K562 (cell line): ENCODE results near the gene ESR2. TPM values are rescaled to one million over a fixed set of nuclear protein-coding genes. Genes with fewer than 3 reads are reported as not detected.

Experiments
- ATAC-seq: fragments of 200-7000 bp; cut with Tn5 transposase; 3 replicates; pipeline ENCODE4 v1.9.1; 2020; ENCODE audit warnings: moderate library complexity
- BruUV-seq: library from RNA; stranded (reverse); fragments of 400-500 nt; replicated peaks from 2 replicates; lab custom pipeline; 2021; lab: Mats Ljungman, UMichigan
- CTCF ChIA-PET: fragments of 300-600 bp; formaldehyde crosslinking; extraction: SDS; loops from one replicate; lab custom pipeline; 2021; ENCODE audit warnings: low intra/inter-chr PET ratio; lab: Yijun Ruan, JAX
- POLR2A ChIA-PET: fragments of 300-600, 350-650 bp; sonication (Branson Sonifier 250); formaldehyde crosslinking; extraction: SDS; loops from one replicate; lab custom pipeline; 2021; ENCODE audit warnings: antibody characterized with exemption, inconsistent platforms; lab: Yijun Ruan, JAX
- DNase-seq, 4 experiments: peaks; one replicate each; pipeline versions ENCODE4 v3.0.0 to v3.0.0-alpha.2; 2011 to 2018; ENCODE audit warnings: low spot score in 3 of 4, mixed read lengths in 3 of 4; ENCODE audit errors: extremely low read depth in 1 of 4
- FAIRE-seq: peaks from 2 replicates; lab custom pipeline; 2011; peaks lifted over from hg19 to GRCh38; lab: Jason Lieb, UNC
- H2AFZ ChIP-seq: 2 replicates; pipeline ENCODE4 v1.6.0; 2011; ENCODE audit warnings: low read depth, low read length, control low read depth, inconsistent platforms
- H3K27ac ChIP-seq: fragments of 200-600 bp; 3 replicates; pipeline ENCODE4 v1.8.0; 2011; ENCODE audit warnings: low read depth, mild to moderate bottlenecking, control low read depth, inconsistent platforms, low read length, moderate library complexity, mixed read lengths; ENCODE audit errors: extremely low read depth
- H3K27me3 ChIP-seq, 2 experiments: fragments of 300-600 bp in 1 of 2; 2 replicates in 1 of 2; 3 replicates in 1 of 2; pipeline versions ENCODE4 v1.6.0 to v1.8.0; 2011; ENCODE audit warnings: inconsistent platforms in 2 of 2, low read length in 2 of 2, mild to moderate bottlenecking in 1 of 2, mixed read lengths in 1 of 2, moderate library complexity in 1 of 2; ENCODE audit not compliant: control insufficient read depth in 2 of 2, insufficient read depth in 2 of 2
- H3K36me3 ChIP-seq: fragments of 300-600 bp; 3 replicates; pipeline ENCODE4 v1.8.0; 2011; ENCODE audit warnings: mild to moderate bottlenecking, low read length, inconsistent platforms; ENCODE audit not compliant: control insufficient read depth, insufficient read depth
- H3K4me1 ChIP-seq, 2 experiments: fragments of 200-600 bp in 1 of 2; replicated peaks in 1 of 2; 2 replicates in 1 of 2; 3 replicates in 1 of 2; pipeline versions ENCODE4 v1.5.1 to v1.8.0; 2011; ENCODE audit warnings: inconsistent platforms in 2 of 2, low read length in 2 of 2, mild to moderate bottlenecking in 1 of 2, mixed read lengths in 1 of 2, moderate library complexity in 1 of 2; ENCODE audit not compliant: control insufficient read depth in 2 of 2, insufficient read depth in 2 of 2
- H3K4me2 ChIP-seq: 2 replicates; pipeline ENCODE4 v1.6.1; 2011; ENCODE audit warnings: low read length, control low read depth, inconsistent platforms, mixed read lengths; ENCODE audit not compliant: insufficient read depth
- H3K4me3 ChIP-seq: fragments of 200-600 bp; sonication (generic), shearing (Covaris generic); 2 replicates; pipeline ENCODE4 v1.5.1; 2016; ENCODE audit warnings: control low read depth, inconsistent platforms
- H3K79me2 ChIP-seq: fragments of 200-600 bp; 3 replicates; pipeline ENCODE4 v1.8.0; 2011; ENCODE audit warnings: low read length, inconsistent platforms; ENCODE audit not compliant: control insufficient read depth, insufficient read depth
- H3K9ac ChIP-seq, 2 experiments: 2 replicates each; pipeline versions ENCODE4 v1.6.0 to v1.6.1; 2011; ENCODE audit warnings: low read depth in 2 of 2, low read length in 2 of 2, control low read depth in 1 of 2, inconsistent platforms in 1 of 2, mild to moderate bottlenecking in 1 of 2, mixed read lengths in 1 of 2; ENCODE audit not compliant: insufficient read depth in 1 of 2
- H3K9me1 ChIP-seq: one replicate; pipeline ENCODE4 v1.6.0; 2011; ENCODE audit warnings: inconsistent platforms, mild to moderate bottlenecking, low read length, moderate library complexity; ENCODE audit not compliant: control insufficient read depth, insufficient read depth
- H3K9me3 ChIP-seq: replicated peaks from 2 replicates; pipeline ENCODE4 v1.5.1; 2011; ENCODE audit warnings: low read depth, low read length, inconsistent platforms; ENCODE audit not compliant: control insufficient read depth, insufficient read depth
- H4K20me1 ChIP-seq: replicated peaks from 2 replicates; pipeline ENCODE4 v1.6.1; 2011; ENCODE audit warnings: low read length, inconsistent platforms, mixed read lengths; ENCODE audit not compliant: control insufficient read depth, insufficient read depth
- EP400 ChIP-seq: fragments of 450-650 bp; IDR thresholded peaks from 2 replicates; pipeline ENCODE4 v1.6.1; 2017; ENCODE audit warnings: antibody characterized with exemption, mild to moderate bottlenecking, moderate library complexity
- WGBS: fragments of 100-300 bp; shearing (Covaris generic); methylation state at CpG from one replicate; pipeline ENCODE4 v1.1.6; 2016; ENCODE audit warnings: low coverage, mixed read lengths; ENCODE audit not compliant: insufficient coverage; ENCODE audit errors: missing lambda C conversion rate; 5-methylcytosine and 5-hydroxymethylcytosine counted together
- in situ Hi-C: fragments of 300-500 bp; cut with MboI; formaldehyde crosslinking; loops from 4 replicates; pipeline ENCODE4 v1.15.0; 2018; ENCODE audit warnings: inconsistent platforms, mixed read lengths
- intact Hi-C: fragments of 100-400 bp; cut with micrococcal nuclease; formaldehyde crosslinking; loops from 2 replicates; pipeline ENCODE4 v1.14.2; 2022
- polyA plus RNA-seq, 8 experiments: library from polyadenylated mRNA; depleted of rRNA in 4 of 8; stranded (reverse) in 5 of 8; unstranded in 3 of 8; fragments of >200 nt; fragmentation: Nextera tagmentation in 2 of 8; fragmentation: Illumina TruSeq in 1 of 8; extraction: Ambion mirVana in 2 of 8; extraction: Trizol in 1 of 8; gene quantifications; 2 replicates each; pipeline versions ENCODE4 v1.2.1 to v1.2.3, GENCODE V29; 2011 to 2014; ENCODE audit warnings: inconsistent platforms in 1 of 8, missing spikeins in 1 of 8
- total RNA-seq, 7 experiments: library from RNA; depleted of rRNA in 6 of 7; stranded (reverse); fragments of >200 nt in 6 of 7; fragmentation: Illumina TruSeq in 2 of 7; extraction: Trizol in 2 of 7; gene quantifications; 2 replicates each; pipeline versions ENCODE4 v1.2.1 to v1.2.3, GENCODE V29; 2011 to 2021; ENCODE audit warnings: low replicate concordance in 1 of 7
- TF ChIP-seq, protein P1 (sequence below): fragments of 200-800 bp; sonication (Bioruptor generic); IDR thresholded peaks from 2 replicates; pipeline ENCODE4 v1.6.1; 2016; ENCODE audit warnings: missing genetic modification characterization, missing compliant biosample characterization

Gene ESR2
- total and polyA plus RNA-seq, 9 of the 15 experiments (the other 6 are each of a cell fraction or from before 2014, with no cell fraction given): 0.07 to 3.8 (median 2.0) TPM

DNA sequence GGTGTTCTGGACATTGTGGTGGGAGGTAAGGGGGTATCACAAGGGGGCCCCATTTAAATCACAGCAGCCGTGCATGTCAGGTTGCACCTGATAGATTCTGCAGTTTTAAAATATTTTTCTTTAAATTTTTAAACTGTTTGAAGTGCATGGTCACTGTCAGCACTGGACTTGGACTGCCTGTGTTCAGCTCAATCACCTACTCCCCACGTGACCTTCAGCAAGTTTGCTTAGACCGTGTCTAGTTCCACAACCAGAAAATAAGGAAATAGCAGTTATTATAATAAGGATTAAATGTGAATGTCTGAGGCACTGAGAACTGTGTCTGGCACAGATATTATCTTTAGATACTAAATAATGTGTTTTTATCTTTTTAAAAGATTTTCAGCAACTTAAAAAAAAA lies 64.7 kb downstream of the ESR2 start:
- no peak overlapping the region for H3K27ac ChIP-seq
- no TSS peak for BruUV-seq
- no peaks in the 10 kb centered on the region for H3K9me3 ChIP-seq
- no peak overlapping the region for H2AFZ ChIP-seq
- 49% methylated on average over 3 of the region's 3 CpGs for WGBS
- DNase-seq (no peak), ATAC-seq (no peak), FAIRE-seq (no peak)
- intact Hi-C loops (no loop called here), in situ Hi-C loops (no loop called here)
- no peaks in the 10 kb centered on the region for H3K79me2 ChIP-seq
- no peaks in the 10 kb centered on the region for H3K36me3 ChIP-seq
- H3K27me3 ChIP-seq: no peaks in the 10 kb centered on the region; a peak in 2 of 5 replicates
- no peaks in the 10 kb centered on the region for H3K9me1 ChIP-seq
- TF ChIP-seq, protein P1, sequence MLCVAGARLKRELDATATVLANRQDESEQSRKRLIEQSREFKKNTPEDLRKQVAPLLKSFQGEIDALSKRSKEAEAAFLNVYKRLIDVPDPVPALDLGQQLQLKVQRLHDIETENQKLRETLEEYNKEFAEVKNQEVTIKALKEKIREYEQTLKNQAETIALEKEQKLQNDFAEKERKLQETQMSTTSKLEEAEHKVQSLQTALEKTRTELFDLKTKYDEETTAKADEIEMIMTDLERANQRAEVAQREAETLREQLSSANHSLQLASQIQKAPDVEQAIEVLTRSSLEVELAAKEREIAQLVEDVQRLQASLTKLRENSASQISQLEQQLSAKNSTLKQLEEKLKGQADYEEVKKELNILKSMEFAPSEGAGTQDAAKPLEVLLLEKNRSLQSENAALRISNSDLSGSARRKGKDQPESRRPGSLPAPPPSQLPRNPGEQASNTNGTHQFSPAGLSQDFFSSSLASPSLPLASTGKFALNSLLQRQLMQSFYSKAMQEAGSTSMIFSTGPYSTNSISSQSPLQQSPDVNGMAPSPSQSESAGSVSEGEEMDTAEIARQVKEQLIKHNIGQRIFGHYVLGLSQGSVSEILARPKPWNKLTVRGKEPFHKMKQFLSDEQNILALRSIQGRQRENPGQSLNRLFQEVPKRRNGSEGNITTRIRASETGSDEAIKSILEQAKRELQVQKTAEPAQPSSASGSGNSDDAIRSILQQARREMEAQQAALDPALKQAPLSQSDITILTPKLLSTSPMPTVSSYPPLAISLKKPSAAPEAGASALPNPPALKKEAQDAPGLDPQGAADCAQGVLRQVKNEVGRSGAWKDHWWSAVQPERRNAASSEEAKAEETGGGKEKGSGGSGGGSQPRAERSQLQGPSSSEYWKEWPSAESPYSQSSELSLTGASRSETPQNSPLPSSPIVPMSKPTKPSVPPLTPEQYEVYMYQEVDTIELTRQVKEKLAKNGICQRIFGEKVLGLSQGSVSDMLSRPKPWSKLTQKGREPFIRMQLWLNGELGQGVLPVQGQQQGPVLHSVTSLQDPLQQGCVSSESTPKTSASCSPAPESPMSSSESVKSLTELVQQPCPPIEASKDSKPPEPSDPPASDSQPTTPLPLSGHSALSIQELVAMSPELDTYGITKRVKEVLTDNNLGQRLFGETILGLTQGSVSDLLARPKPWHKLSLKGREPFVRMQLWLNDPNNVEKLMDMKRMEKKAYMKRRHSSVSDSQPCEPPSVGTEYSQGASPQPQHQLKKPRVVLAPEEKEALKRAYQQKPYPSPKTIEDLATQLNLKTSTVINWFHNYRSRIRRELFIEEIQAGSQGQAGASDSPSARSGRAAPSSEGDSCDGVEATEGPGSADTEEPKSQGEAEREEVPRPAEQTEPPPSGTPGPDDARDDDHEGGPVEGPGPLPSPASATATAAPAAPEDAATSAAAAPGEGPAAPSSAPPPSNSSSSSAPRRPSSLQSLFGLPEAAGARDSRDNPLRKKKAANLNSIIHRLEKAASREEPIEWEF (CRISPR knock-in tag): no peak
- no peak for TF ChIP-seq EP400
- H3K4me3 ChIP-seq: no peak overlapping the region
- no peak overlapping the region for H3K4me2 ChIP-seq
- no peak overlapping the region for H3K9ac ChIP-seq
- H3K4me1 ChIP-seq: no peaks in the 10 kb centered on the region
- no peaks in the 10 kb centered on the region for H4K20me1 ChIP-seq
- CTCF ChIA-PET: no interaction called here
- POLR2A ChIA-PET: no interaction called here
